Measurements from ENCODE around the gene ABLIM2. TPM values are rescaled to one million over a fixed set of nuclear protein-coding genes. Genes with fewer than 3 reads are reported as not detected.

ABLIM2 gene
- total and polyA plus RNA-seq, 2 of the 13 experiments (the other 11 are each of a cell fraction or from before 2014, with no cell fraction given): 0.20 to 0.37 TPM

- BruUV-seq (replicated peaks): no TSS peak
- intact Hi-C loops (cut with micrococcal nuclease; ENCODE audit: unreplicated experiment): loop anchor here (5.0 to 10.0 kb wide), 3 partner anchors 58 to 213 kb away; no protein-coding TSS in a partner anchor
- peak; percentile 43 for ATAC-seq
These were observed 173.5 kb downstream of the ABLIM2 start for GRCh38 chr4:7985072-7985471.

More at GRCh38 chr4:7985072-7985471, 173.5 kb downstream of the ABLIM2 start:
- 72% methylated on average over 8 of the region's 12 CpGs for WGBS (ENCODE audit: low lambda C conversion rate)
- DNase-seq (ENCODE audit: low spot score) (no peak), FAIRE-seq (no peak)
- POLR2A ChIA-PET: interaction anchor here (1.5 kb wide), 1 partner anchor 180 kb away, joined by 5 read pairs; no protein-coding TSS in a partner anchor
- H2AFZ ChIP-seq (ENCODE audit: low read length): no peak overlapping the region
- H3K4me2 ChIP-seq (ENCODE audit: low read depth, low read length): no peak overlapping the region
- TF ChIP-seq ZBTB33 (CRISPR knock-in tag; IDR thresholded peaks at IDR 0.05): peak; percentile 77
- no peak for TF ChIP-seq ZBTB43 (CRISPR knock-in tag; conservative IDR thresholded peaks at IDR 0.05)
- H4K20me1 ChIP-seq (ENCODE audit: insufficient read depth, low read length): no peaks in the 10 kb centered on the region
- CTCF ChIA-PET (ENCODE audit: low intra/inter-chr PET ratio, low total read pairs): no interaction called here
- H3K79me2 ChIP-seq (ENCODE audit: insufficient read depth, low read length): no peaks in the 10 kb centered on the region
- H3K27me3 ChIP-seq (ENCODE audit: control insufficient read depth in 1 of 2, insufficient read depth in 2 of 2, low read length in 2 of 2): peaks cover 5 to 46% of the 10 kb centered on the region in 2 experiments
- in situ Hi-C loops (cut with HindIII; ENCODE audit: extremely low pct_ligation_motif_present, low pct_unique_long_range_greater_than_20kb): loop anchor here (5.0 kb wide), 1 partner anchor 183 kb away; no protein-coding TSS in a partner anchor
- H3K9ac ChIP-seq (ENCODE audit: insufficient read depth, low read depth, low read length): no peak overlapping the region
- H3K4me1 ChIP-seq (ENCODE audit: insufficient read depth, low read length): peaks cover 40% of the 10 kb centered on the region
- H3K4me3 ChIP-seq (replicated peaks in 1 of 3; ENCODE audit: insufficient read depth in 1 of 3, low read depth in 2 of 3, low read length in 3 of 3): no peak overlapping the region
- no peak overlapping the region for H3K27ac ChIP-seq (ENCODE audit: extremely low read length, insufficient read depth, low read length)
- no peaks in the 10 kb centered on the region for H3K9me3 ChIP-seq (ENCODE audit: low read length)
- no peaks in the 10 kb centered on the region for H3K36me3 ChIP-seq (replicated peaks in 1 of 2; ENCODE audit: control insufficient read depth in 1 of 2, insufficient read depth in 2 of 2, low read length in 2 of 2)

Data from HepG2 (cell line).